ENCODE measurements around the gene ANKFN1. TPM values are rescaled to one million over a fixed set of nuclear protein-coding genes. Genes with fewer than 3 reads are reported as not detected.

Gene ANKFN1
- total RNA-seq, 1 experiment from 2014 or later, result 1.1 TPM

DNA sequence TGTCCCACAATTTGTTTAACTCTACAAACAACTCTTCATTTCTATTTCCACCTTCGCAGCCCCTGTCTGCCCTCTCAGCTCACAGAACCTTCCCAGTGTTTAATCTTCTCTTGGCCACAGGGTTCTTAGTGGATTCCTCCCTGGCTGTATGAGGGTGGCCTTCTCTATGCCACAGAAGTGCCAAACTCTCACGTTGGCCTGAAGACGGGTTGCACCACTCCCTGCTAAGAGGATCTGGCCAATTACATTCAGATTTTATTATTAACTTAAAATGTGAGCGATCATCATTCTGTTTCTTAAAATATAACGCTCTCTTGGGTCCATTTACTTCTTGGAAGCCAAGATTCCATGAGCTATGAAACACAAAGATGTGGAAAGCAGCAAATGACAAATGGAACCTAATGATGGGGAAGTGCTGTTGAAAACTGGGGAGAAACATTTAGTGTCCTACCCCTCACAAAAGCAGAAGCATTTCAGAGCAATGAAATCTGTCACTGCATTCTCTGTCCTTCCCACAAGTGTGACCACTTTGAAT lies 348.9 kb downstream of the ANKFN1 start:
- DNase-seq (ENCODE audit: low read depth), result no peak

DNA sequence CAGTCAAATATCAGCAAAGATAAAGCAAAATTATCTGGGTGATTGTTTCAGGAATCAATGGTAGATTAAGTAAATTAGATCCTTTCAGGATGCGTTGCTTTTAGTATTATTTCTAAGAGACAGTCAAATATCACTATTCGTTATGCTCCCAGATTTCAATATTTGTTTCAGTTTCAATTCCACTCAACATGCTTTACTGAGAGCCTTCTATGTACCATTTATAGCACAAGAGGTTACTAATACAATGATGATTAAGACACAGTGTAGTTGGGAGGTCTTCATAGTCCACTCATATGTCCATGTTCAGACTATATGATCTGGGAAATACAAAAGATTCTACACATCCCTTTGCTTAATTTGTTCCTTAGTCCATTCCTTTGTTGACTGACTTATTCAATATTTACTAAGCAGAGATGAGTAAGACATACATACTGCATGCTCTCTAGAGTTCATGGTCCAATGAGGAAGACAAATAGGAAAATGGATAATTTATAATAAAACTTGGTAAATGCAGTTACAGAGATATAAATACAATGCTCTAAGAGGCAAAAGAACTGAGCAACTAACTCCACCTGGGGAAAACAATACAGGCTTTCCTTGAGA lies 352.0 kb downstream of the ANKFN1 start:
- no peak for DNase-seq (ENCODE audit: low read depth)

DNA sequence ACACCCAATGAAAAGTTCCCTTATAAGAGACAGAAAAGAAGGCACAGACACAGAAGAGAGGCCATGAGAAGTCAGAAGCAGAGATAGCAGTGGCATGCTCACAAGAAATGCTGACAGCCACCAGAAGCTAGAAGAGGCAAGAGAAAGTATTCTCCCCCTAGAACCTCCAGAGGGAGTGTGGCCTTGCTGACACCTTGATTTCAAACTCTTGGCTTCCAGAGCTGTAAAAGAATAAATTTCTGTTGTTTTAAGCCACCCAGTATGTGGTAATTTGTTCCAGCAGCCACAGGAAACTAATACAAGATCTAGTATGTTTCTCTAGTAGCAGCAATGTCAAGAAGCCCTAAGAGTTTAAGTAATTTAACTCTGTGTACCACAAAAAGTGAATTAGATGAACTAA lies 353.1 kb downstream of the ANKFN1 start:
- no peak for DNase-seq (ENCODE audit: low read depth)

DNA sequence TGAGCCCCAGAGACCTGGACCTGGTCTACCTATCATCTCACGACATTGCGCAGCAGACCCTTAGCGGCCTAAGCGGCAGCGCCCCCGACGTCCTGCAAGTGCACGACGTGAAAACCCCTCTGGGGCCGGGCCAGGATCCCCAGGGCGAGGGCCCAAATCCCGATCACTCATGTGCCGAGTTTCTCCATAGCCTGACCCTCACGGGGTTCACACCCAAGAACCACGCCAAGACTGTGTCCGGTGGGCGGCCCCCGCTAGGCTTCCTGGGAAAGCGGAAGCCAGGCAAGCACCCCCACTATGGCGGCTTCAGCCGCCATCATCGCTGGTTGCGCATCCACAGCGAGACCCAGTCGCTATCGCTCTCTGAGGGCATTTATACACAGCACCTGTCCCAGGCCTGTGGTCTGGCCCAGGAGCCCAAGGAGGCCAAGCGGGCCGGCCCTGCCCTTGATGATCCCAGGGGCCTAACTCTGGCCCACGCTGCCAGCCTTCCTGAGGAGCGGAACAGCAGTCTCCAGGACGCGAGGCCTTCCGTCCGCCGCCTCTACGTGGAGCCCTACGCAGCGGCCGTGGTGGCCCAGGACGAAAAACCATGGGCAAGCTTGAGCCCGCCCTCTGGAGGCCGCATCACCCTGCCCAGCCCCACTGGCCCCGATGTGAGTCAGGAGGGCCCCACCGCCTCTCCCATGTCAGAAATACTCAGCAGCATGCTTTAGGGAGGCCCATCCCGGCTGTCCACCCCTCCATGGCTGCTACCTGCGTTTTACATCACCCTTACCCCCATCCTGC lies 357.5 kb downstream of the ANKFN1 start:
- DNase-seq (ENCODE audit: low read depth), result no peak

DNA sequence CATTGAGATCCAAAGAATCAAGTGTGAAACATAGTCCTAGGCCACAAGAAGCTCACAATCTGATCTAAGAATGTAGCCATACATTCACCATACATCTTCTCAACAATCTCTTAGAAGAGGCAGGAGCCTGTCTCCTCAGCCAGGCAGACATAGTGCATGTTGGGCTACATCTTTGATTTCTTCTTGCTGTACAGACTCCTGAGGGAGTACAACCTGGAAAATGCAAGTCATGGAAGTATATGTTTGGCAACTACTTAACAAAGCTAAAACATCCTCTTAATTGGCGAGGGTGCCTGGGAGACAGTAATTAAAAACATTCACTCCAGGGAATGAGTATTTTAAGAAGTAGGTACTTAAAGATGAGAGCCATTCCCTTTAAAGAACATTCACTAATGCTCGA lies 361.0 kb downstream of the ANKFN1 start:
- no peak for DNase-seq (ENCODE audit: low read depth)

DNA sequence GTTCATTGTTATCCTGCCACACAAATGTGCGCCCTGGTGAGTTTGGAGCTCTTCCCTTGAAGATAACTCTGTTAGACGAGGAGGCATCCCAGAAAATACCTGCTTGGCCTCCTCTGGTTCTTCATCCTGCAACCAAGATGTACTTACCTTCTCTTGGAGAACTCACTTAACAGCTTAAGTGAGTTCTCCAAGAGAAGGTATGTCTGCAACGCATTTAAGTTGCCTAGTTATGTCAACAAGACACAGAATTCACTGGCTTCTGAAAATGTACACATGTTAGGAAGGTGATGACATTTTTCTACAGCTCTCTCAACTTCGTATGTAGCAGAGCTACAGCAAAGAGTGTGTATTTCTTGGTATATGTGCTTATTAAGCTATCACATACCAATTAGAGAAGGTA lies 361.6 kb downstream of the ANKFN1 start:
- DNase-seq (ENCODE audit: low read depth), result no peak

DNA sequence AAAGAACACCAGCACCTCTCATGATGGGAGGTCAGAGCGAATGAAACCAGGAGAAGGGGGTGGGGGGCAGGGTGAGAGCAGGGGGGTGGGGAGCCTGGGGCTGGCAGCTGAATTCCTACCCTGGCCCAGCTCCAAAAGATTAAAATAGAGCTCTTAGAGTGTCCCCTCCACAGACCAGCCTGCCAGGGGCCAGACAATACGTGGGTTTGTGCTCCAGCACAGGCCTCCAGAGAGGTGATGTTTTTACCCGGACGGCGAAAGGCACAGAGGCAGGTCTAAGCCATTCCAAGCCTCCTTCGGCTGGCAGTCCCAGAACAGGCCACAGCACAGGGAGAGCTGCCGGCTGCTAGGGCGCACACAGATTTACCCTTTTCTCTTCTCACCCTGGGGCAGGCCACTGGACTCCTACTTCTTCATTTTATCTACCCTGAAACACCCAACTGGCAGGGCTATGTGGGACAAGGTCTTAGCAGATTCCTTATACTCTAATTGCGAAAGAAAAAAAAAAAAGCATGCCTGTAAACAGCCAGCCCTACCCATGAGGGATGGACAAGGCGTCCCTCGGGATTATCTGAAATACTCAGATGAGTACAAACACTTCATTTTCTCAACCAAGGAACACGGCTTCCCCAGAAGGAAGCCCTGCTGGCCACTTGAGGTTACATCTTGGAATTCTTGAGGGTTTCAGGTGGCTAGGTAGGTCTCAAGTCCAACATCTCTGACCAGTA lies 368.3 kb downstream of the ANKFN1 start:
- DNase-seq (ENCODE audit: low read depth), result no peak

DNA sequence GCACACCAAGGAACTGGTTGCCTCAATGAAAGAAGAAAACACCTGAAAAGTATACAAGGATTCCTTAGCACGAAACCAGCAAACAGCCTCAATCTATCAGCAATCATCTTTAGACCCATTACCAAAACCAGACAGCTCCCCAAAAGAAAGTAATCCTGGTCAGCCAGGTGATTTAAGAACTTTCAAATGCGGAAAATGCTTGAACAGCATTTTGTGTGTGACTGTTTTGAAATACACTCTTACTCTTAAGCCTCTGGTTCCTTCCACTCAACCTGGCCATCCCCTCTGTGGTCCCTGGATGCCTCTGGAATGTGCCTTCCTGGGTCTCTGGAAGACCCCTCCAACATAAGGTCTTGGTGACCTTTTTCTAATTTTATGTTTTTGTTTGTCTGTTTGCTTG lies 369.8 kb downstream of the ANKFN1 start:
- DNase-seq (ENCODE audit: low read depth), result no peak

DNA sequence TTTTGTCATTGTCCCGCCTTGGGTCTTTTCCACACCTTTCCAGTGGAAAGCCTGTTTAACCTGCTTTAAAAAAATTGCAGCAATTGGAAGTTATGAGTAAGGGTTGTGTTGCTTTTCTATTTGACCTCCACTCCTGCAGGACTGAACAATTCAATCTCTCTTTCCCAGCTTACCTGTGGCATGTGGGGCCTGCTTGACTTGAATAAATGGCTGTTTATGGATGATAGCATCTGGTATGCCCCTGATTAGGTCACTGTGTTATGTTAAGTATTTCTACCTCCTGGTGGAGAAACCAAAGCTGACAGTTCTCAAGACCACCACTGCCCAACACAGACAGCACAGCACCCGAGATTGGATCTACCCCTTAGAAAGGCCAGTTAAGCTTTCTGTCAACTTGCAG lies 375.4 kb downstream of the ANKFN1 start:
- DNase-seq (ENCODE audit: low read depth), result no peak

DNA sequence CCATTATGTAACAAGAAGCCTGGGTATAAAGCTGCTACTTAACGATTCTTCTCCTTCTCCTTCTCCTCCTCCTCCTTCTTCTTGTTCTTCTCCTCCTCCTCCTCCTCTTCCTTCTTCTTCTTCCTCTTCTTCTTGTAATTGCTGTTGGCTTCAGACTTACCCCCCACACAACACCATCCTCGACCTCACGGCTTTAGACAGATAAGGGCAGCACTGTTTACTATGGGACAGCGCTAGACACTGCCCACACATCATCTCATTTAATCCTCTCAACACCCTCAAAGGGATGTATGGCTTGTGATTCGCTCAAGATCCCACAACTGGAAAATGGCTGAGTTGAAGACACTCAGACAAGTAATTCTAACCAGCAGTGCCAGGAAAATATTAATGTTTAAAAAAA lies 379.7 kb downstream of the ANKFN1 start:
- DNase-seq (ENCODE audit: low read depth), result no peak

DNA sequence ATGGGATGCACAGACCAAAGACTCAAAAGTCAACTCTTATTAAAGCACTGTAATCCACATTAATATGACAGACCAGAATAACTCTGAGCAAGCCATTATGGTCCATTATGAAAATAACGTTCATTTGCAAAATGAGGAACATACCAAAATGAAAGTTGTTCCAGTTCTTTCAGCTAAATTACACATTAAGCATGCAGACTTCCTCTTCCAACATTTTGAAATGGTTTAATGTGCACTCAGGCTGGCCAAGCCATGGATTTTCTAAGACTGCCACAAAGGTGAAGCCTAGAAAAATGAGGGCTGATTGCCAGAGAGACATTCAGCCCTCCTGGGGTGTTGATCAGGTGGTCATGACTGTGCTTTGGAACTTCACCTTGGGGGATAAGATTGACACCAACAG lies 383.5 kb downstream of the ANKFN1 start:
- DNase-seq (ENCODE audit: low read depth), result no peak

DNA sequence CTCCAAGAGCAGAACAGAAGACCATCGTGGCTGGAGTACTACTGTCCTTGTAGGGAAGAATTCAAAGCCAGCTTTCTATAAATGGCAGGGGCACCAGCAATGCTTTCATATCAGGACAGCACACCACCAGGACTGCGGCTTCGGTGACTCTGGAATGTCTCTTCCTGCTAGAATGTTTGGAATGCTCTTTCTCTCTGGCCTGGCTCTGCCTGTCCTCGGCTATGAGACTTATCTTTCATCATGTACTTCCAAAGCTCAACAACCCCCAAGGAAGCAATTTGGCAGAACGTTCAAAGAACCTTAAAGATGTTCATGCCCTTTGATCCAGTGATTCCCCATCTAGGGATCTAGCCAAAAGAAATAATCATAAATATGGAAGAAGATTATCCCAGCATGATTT lies 387.6 kb downstream of the ANKFN1 start:
- DNase-seq (ENCODE audit: low read depth), result no peak

DNA sequence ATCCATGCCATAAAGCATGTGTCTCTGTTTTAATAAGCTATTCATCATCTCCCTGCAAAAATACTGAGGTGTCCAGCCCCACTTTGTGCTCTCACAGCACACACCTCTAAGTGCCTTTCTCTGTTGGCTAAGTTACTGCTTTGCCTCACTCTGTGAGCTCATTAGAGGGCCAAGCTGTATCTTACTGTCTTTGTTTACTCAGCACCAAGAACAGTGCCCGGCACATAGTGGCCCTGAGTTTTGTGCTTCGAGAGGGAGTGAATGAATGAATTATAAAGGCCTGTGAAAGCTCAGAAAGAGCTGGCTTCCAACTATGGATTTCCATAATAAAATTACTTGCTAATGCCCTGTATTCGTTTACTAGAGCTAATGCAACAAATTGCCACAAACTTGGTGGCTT lies 390.0 kb downstream of the ANKFN1 start:
- no peak for DNase-seq (ENCODE audit: low read depth)

DNA sequence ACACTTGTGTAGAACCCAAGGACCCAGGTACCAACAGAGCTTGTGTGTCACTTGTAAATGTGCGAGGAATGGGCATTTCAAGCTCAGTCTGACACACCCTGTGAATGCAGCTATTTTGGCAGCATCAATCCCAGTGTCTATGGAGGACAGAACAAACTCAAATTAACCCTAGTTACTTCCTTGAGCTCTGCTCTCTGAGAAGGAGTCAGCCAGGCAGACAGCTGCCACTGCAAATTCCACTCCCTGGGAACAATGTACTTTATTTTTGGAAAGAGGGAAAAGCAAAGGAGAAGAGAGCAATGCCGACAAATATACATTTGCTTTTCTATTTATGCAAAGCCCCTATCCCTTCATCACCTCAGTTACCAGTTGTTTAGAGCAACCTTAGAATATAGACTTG lies 391.8 kb downstream of the ANKFN1 start:
- DNase-seq (ENCODE audit: low read depth), result no peak

DNA sequence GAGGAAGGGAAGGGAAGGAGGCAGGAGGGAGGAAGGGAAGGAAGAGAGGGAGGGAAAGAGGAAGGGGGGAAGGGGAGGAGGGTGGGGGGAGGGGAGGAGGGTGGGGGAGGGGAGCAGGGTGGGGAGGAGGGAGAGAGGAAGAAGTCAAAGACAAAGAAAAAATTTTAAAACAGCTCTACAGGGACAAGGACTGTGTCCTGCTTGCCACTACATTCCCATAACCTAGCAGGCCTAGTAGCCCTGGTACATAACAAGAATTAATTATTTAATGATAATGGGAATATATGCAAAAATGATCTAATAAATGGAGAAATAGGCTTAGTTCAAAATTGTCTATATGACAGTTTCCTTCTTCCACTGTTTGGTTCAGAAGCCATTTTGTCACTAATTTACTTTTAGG lies 392.7 kb downstream of the ANKFN1 start:
- no peak for DNase-seq (ENCODE audit: low read depth)

DNA sequence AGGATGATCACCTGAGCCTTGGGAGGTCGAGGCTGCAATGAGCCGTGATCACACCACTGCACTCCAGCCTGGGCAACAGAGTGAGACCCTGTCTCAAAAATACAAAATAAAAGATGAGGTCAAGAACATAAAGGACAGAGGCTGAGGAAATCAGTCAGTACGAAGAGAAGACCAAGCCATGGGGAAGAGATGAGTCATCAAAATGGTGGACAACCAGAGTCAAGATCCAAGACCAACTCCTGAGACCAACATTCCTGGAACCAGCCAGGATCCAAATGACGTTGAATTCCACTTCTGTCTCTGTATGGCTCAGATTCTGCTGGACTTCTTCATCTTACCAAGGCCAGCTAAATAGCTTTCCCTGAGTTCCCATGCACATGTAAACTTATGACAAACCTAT lies 395.4 kb downstream of the ANKFN1 start:
- DNase-seq (ENCODE audit: low read depth), result no peak

DNA sequence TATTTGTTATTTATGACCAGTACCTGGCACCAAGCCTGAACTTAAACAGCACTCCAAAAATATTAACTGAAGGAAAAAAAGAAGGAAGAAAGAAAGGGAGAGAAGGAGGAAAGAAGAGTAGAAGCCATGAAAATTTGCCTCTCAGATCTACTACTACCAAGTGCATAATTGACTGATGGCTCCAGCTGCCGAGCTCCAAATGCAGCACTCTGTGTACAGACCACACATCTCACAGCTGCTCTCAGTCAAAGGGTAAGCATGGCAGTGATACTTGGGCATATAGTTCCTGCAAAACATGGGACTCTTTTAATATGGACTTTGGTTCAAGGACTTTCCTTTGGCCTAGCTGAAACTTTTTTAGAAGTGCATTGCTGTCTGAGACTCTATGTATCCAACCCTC lies 396.2 kb downstream of the ANKFN1 start:
- no peak for DNase-seq (ENCODE audit: low read depth)

DNA sequence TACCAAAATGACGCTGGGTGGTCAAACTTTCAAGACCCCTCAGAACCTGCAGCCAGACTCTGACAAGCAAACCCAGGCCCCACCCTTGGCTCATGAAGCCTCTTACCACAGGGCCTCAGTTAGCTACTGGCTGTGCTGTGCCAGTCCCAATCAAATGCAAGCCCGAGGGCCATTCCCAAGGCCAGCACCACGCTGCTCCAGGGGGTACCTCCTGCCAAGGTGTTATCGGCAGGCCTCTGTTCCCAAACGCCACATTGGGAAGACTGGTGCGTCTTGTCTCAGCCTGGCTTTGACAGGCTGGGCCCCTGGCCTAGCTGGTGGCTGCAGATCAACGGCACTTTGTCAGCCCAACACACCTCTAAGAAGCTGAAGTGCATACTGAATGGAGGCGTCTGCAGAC lies 404.4 kb downstream of the ANKFN1 start:
- DNase-seq (ENCODE audit: low read depth), result no peak

DNA sequence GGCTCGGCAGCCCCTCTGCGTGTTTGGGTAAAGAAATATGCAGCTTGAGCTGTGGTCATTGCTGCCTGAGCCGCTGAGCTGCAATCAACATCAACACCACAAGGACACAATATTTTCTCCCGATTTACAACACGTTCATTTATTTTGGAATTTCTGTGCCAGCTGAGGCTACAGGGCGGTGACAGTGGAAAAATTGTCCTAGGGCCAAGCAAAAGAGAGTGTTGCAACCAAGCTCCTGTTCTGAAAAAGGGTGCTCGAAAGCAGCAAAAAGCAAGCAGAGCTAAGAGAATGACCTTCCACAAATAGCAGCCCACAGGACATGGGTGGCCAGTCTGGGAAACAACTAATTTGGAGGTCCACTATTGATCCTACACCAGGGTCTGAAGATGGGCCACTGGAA lies 404.8 kb downstream of the ANKFN1 start:
- no peak for DNase-seq (ENCODE audit: low read depth)
